HG02798 (cell line): ENCODE results near the gene FOXA1.

Experiments
- ATAC-seq: cut with Tn5 transposase; IDR thresholded peaks from one replicate; pipeline ENCODE4 v1.9.1; 2021; ENCODE audit warnings: mild to moderate bottlenecking; ENCODE audit not compliant: unreplicated experiment, poor library complexity

The FOXA1 gene

GRCh38 chr14:37603688-37604251 is 8.7 kb upstream of the FOXA1 start:
- ATAC-seq = no peak

DNA sequence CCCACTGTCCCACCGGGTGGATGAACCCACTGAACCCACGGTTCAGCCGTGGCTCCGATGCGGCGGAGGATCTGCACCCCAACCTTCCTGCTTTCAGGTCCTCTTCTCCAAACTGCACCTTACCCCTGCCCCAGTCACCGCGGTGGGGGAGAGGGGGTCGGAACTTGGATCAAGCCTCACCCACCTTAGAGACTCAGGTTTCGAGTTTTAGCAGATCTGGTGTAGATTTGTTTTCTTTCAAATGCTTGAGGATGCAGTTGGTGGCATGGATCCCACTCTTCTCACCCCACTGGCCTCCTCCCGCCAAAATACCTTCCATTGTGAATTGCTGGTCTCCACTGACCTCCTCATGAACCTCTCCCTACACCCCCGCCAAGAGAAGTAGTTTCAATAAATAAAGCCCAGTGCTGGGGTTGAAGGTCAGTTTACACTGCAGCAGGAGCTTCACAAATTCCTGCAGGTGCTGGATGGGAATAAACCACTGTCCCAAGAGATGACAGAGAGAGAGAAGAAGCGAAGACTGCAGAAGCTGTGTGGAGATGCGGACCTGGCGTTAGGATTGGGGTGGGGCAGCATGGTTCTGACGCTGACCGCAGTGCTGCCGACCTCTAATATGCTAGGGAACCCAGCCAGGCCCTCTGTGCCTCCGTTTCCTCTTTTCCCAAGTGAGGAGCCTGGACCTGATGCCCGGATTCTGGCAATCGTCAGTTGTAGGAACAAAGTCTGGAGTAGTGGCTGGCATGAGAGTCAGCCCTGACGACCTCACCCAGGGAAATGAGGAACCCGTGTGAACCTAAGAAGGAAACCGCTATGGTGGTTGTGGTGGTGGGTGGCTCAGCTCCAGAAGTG is 7.8 kb upstream of the FOXA1 start:
- no peak for ATAC-seq

DNA sequence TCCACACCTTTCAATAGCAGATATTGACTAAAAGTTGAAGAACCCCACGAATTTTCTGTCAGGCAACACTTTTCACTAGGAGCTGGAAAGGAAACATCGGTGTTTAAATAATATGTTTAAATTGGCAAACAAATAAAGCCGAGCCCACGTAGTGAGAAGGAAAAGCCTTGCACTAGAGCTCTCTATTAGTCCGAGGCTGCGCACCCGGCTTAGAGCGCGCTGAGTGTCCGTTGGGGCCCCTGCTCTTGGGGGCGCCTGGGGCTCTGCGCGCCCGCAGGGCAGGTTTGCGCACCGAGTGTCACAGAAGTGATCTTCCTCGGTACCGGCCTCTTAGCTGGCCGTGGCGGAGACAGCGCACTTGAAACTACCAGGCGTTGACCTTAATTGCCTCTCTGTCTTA is 6.8 kb upstream of the FOXA1 start:
- no peak for ATAC-seq

GRCh38 chr14:37600880-37601741 is 6.1 kb upstream of the FOXA1 start:
- no peak for ATAC-seq

DNA sequence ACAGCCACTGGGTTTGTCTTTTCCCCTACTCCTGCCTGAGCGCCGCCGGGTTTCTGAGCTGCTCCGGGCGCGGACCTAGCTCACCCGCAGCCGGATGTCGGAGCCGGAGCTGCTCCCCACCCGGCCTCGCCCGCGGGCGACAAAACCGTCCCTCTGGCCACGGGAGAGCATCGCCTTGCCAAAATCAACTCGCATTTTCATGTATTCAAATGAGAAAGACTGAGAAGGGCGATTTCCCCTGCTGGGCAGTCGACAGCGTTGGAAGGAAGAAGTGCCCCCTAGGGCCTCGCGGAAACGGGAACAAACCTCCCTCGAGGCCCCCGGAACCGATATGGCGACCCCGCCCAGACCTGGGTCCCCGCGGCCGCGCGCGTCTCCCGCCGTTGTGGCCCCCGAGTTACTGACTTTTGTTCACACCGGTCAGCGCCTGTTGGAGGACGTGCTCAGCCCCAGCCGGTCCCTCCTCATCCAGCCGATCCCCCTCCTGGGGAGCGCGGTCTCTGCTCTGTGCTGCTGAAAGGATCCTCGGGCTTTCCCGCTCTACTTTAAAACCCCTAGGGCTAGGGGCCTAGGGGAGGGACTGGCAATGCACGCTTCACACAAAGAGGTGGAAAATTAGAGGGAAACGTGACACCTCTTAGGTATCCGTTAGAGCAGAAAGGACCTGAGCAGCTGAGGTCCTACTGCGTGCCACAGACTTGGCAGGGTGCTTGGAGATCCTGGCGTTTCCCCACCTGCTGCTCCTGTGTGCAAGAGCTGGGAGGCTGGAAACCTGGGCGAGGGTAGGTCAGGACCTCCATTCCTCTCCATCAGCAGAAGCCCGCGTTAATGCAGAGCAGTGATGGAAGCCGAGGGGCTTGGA is 4.7 kb upstream of the FOXA1 start:
- no peak for ATAC-seq

- no peak for ATAC-seq
Measured at GRCh38 chr14:37598747-37599506, 3.9 kb upstream of the FOXA1 start.

GRCh38 chr14:37597914-37598746 is 3.1 kb upstream of the FOXA1 start:
- no peak for ATAC-seq

GRCh38 chr14:37597538-37597913 is 2.5 kb upstream of the FOXA1 start:
- ATAC-seq = no peak

- no peak for ATAC-seq
Measured at GRCh38 chr14:37596790-37597472, 1.9 kb upstream of the FOXA1 start.

DNA sequence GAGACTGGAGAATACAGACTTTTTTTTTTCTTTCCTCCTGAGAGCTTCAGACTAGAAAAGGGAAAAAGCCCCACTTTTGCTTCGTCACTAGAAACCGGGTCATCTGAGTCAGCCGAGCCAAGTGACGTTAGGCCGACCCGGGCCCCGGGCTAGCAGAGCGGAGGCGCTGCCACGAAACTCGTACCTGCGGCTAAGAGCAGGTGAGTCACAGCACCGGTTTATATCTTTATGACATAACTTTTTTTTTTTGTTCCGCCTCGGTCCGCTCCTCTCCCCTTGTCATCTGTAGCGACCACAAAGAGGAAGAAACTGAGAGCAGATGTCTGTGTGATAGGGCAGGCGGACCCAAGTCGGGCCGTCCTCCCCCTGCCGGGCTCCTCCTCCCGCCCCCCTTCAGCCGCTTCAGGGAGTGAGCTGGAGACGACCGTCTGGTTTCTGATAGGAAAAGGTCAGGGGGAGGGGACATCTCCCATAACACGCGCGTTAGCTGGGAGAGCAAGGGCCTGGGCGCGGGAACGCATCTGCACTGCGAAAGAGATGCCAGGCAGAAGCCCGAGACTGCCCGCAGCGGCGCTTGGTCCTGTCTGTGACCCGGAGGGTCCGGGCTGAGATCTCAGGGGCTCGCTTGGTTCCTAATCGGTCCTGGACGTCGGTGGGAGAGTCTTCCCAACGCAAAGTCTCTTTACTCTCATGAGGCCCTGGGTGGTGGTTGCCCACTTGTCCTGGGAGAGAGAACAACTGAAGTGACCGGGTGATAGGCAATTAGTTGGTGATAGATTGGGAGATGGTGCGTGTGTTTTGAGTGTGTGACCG is 966 bp upstream of the FOXA1 start:
- ATAC-seq = peak; percentile 51

DNA sequence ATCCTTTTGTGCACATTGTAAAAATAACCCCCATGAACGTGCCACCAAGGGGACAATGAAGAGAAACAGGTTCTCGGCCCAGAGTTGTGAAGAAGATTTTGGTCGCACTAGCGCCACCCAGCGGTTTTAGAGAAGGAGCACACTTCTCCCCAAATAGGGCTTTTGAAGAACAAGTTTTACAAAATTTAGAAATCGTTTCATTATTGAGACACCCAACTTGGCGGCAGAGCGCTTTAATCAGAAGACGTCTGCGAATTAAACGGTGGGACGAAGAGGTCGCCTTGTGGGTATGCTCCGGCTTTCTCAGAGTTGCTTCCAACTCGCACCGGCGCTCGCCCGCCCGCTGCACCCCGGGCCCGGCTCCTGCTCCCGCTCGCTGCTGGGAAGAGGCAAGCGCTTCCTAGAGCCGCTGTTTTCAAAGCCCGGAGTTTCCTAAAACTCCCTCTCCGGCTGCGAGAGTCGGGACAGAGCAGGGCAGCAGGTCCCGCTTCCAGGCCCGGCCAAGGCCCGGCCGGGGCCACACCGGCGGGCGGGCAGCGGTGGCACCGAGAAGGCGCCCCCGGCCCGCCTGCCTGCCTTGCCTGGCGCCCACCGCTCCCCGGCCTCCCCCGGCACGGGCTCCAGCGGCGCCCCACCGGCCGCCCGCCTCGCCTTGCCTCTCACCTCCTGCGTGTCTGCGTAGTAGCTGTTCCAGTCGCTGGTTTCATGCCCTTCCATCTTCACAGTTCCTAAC is 645 bp downstream of the FOXA1 start:
- no peak for ATAC-seq

GRCh38 chr14:37593511-37594237 is 1.4 kb downstream of the FOXA1 start:
- no peak for ATAC-seq

- no peak for ATAC-seq
Measured at GRCh38 chr14:37592482-37593408, 2.3 kb downstream of the FOXA1 start.

GRCh38 chr14:37591941-37592481 is 3.0 kb downstream of the FOXA1 start:
- no peak for ATAC-seq
